ENCODE measurements around the gene MTCL1.
A peak's percentile ranks its signal among the peaks of the same experiment; 100 is the strongest.

MTCL1 gene

DNA sequence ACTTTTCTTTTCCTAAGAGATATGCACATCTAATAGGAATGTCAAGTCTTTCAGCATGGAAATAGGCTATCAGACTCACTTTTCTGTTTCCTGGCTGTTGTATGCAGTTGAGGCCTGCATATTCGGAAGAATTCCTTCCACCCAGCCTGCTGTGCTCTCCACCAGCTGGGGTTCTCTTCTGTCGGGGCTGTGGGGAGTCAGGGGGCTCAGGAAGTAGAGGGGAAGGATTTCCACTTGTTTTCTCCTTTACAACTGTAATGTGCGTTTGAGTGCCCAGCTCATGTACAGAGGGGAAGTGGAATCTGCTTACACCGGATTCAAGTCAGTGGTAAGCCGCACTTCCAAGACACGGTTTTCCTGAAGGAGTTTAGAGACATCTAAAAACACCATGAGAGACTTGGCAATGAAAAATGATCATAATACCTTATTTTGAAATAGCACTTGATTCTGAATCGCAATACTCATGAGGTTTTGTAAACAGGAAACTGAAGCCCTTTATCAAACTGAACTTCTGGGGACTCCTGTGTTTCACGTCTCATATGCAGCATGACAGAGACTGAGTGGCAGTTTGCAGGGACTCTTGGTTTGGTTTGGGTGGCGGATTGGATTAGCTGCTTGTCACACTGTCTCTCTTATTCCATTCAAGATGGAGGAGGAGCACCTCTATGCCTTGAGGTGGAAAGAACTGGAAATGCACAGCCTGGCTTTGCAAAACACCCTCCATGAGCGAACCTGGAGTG lies 90.4 kb downstream of the MTCL1 start:
- DNase-seq: peak; percentile 63

DNA sequence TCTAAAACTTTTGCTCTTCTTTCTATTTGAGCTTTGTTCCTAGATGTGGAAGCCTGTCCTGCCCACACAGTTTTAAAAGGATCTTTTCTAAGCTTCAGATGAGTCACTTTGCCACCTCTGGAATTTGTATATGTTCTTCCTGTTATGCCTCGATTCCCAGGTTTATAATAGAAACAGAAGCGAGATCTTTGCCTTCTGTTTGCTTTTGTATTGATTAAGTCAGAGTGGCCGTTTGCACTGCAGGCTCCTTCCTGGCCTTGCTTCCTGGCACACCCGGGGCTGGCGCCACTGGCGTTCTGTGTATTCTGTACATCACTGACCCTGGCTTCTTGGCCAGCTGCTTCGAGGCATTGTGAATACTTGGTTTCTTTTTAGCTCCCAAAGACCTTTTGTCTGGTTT lies 91.8 kb downstream of the MTCL1 start:
- DNase-seq: no peak

DNA sequence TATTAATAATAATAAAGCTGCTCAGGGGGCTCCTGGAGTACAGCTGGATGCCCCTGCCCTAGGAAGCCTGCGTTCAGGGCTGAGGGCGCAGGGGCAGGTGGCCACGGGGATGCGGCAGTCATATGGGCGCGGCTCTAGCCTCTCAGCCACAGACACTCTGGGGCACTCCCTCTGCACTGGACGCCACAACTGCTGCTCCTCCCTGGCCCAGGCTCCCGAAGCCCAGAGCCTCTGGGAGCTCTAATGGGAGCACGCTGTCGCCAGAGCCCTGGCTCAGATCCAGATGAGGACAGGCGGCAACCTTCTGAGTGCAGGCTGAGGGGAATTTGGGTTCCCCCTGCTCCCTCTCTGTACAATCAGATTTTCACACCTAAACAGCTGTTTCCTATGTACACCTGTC lies 93.6 kb downstream of the MTCL1 start:
- DNase-seq: peak; percentile 24

DNA sequence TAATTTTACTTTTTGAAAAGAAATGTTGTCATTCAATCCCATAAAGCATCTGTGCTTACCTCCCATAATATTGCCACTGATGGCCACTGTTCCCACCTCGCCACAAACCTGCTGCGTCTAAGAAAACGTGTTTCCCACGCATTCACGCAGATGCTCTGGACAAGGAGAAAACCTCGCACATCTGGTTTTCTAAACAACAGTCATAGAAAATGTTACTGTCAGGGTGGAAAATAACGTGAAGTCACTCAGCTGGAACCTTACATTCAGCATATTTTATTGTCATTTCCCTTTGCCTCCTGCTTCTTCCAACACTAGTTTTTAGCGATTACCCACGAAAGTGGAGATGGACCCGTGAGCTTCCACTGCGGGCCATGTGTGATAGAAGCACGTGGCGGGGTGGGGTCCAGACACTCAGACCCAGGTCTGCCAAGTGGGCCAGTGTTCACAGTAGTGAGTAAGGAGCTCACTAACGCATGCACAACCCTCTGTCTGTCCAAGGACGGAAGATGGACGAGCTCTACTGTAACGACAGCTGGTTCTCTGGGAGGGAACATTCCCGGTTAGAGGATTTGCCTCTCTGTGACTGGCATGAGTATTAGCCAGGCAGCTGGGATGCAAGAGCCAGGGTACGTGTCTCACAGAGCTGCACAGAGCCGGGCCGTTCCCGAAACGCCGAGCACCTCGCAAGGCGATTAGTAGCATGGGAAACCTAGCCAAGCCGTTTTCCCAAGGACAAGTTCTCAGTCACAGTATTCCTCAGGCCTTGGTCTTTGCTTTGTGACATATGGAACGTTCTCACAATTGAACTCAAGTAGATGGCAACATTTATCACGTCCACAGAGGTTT lies 94.5 kb downstream of the MTCL1 start:
- no peak for DNase-seq

DNA sequence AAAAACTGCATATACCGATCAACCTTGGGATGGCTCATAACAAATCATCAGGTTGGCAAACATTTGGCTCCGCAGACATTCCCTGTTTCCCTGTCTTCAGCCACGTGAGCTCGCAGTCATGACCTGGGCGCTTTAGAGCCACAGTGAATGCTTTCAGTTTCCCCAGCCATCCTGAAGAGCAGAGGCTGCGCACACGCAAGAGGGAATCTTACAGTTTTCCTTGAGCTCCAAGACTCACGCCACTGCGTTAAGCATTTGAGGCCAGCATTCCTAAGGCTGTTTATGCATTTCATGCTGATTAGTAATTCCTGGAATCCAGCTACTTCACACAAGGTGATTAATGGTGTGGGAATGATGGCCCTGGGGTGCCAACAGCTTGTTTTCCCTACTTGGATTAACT lies 95.1 kb downstream of the MTCL1 start:
- DNase-seq: no peak

DNA sequence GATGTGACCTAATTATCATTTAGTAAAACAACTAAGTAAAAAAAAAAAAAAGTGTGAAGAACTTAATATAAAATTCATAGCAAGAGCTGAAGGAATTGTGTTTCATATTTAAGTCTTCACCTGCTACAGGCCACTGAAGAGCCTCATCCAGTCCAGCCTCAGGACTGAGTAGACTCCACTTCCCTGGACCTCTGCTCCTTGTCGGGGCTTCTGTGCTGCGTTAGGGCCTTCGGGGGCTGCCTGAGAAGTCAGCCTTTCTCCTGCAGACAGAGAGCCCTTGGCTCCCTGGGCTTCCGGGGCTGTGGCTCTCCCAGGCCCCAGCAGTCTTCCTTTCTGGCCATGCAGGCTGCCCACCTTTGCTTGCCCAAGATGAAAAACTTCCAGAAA lies 95.5 kb downstream of the MTCL1 start:
- DNase-seq: no peak

DNA sequence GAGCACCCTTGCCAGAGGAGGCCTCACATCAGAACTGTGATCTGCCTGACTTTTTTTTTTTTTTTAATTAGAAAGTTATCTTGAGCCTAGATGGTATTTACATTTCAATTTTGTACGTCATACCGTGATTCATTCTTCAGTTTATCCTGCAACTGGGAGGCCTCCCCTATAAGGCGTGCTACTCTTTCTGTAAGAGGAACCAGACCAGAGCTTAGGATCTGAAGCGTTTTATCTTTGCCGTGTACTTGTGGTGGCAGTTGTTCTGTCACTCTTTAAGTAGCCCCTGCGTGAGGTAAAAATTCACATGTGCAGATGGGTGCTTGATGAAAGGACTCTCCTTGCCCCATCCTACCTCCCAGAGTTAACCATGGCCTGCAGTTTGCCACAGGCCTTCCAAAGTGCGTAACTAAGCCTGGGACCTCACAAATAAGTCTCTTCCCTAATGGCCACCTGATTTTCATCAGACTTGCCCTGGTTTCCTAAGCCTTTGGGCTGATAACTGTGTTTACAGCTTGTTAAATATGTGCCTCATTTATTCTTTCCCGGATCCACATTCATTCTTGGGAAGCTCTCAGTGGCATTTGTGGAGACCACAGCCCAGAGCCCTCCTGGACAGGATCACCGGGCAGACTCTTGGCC lies 96.0 kb downstream of the MTCL1 start:
- no peak for DNase-seq

DNA sequence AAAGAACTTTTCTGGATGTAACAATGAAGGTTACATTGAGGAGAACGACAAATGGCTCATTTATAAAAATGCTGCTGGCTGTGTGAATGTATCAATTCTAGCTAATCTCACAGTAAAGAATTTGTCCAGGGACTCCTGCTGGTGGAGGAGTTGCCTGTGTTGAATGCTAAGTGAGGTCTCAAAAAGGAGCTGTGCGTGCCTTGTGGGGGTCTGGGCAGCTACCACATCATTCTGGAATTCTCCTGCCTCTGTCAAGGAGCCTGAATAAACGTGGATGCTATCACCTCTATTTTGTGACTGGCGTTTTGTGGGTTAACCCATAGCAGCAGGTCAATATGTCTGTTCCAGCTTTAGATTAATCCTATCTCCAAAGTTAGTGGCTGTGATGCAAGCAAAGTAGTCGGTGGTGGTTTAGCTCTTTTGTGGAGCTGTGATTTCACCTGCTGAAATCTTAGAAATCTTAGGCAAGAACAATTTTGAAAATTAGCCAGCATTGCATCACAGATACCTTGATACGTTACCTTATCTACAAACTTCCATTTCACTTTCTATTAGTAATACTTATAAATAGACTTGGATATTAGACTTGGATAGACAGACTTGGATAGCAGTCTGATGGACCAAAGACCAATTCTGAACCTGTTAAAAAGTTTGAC lies 96.8 kb downstream of the MTCL1 start:
- no peak for DNase-seq

DNA sequence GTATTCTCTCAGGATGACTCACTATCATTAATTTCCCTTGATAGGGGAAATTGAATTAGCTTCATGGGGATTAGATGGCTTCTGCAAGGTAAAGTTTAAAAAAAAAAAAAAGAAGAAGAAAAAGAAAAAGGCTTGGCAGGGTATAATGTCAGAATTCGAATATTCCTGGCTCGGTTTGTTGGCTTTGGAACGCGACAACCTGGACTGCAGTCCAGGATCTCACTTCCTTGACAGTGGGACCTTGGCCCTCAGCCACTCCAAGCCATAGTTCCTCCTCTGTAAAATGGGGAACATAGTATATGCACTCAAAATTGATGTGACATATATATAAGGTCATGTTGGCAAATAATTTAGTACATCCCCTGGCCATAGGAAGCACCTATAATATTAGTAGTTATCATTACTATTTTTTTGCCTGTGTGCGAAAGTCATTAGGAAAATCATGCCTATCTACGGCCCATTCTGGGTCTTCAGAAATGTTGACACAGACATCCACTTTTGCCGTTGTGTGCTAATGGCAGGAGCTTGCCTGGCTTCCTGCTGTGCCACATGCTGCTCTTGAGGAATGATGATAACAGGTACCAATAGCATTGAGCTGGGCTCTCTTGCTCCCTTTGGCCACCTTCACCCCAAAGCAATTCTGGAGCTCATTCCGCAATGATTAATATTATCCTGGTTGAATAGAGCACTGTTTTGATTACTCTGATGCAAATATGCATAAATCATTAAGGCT lies 97.9 kb downstream of the MTCL1 start:
- no peak for DNase-seq

DNA sequence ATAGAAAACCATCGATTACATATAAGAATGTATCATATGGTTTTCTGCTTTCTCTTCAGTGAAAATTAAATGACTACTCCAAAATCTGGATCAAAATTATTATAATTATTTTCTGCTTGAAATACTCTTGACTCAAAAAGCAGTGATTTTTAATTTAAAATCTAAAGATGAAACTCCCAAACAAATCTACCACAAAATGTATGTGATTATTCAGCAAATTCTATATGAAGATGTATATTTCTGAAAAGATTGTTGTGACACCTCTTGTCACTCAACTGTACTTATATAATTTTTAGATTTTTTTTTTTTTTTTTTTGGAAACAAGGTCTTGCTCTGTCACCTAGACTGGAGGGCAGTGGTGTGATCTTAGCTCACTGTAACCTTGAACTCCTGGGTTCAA lies 98.6 kb downstream of the MTCL1 start:
- no peak for DNase-seq

DNA sequence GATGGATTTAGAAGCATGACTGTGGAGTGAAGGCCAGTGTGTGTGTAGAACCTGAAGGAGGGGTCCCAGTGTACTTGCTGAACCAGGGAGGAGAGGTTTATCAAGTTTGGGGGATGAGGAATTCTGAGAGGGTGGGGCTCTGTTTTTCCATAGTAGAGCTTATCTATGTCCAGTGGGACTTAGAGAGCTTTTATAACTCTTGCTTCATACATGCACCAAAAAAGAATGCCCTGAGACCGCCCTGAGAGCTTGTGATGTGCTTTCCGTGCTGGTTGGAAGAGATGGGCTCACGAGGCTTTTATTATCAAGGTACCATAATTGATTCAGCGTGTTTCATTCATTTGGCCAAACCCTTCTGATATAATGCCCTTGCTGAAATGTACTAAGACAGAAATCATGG lies 100.2 kb downstream of the MTCL1 start:
- DNase-seq: no peak

DNA sequence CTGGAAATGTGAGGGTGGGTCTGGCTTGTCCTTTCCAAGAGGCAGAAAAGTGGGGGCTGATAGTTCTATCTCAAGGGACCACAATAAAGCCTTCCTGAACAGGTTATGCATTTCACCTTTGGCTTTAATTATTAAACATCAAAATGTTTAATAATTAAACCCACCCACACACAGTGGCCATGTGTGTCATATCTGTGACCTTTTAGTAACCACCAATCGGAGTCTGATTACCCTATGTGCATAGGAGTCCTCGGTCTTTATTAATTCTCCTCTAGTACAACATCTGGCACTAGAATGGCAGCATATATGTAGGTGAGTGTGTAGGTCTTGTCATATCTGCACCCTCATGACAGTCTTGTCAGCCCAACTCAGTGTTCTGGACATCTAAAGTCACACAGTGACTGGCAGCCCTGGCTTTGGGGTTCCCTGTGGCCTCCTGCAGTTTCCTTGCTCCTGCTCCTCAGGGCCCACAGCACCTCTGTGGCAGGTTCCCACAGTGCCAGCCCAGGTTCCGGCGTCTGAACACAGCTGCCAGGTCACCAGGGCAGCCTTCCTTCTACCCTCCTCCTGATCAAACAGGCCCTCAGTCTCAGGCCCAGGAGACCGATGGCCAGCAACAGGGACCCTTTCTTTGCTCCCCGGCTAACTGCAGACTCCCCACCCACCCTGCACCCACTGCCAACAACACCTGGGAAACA lies 100.9 kb downstream of the MTCL1 start:
- DNase-seq: no peak

DNA sequence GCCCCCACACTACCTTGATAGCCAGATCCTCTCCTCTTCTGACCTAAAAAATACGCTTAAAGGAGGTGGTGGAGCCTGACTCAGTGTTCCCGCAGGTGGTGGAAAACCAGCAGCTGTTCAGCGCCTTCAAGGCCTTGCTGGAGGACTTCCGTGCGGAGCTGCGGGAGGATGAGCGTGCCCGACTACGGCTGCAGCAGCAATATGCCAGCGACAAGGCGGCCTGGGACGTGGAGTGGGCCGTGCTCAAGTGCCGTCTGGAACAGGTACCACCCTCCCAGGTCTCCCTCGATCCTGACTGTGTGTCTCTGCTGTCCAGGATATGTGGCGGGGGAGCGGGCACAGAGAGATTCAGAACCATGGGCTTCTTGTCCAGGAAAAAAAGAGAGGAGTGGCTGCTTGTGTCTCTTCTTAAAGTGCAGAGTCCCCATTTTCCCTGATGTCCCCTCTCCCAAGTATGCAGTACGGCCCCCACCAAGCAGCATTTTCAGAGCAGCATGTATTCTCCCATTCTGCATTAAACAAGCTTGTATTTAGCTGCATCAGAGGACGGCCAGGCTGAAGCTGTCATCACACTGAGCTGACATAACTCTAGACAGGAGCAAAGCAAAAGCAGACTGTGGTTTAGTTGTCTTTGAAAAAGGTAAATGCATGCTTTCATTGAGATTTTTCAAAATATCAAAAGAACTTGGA lies 101.6 kb downstream of the MTCL1 start:
- DNase-seq: no peak

DNA sequence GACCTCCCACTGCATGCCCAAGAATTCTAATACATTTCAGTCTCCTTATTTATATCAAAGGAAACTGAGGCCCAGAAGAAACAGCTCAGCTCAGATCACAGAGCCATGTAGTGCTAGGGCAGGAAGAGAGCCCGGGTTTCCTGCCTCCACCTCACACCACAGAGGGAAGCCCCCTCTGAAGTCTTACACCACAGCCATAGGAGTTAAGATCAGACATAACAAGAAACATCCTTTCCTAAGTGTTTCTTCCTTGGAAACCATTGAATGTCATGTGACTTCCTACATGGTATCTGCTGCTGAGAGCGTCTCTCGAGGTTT lies 102.1 kb downstream of the MTCL1 start:
- DNase-seq: no peak

DNA sequence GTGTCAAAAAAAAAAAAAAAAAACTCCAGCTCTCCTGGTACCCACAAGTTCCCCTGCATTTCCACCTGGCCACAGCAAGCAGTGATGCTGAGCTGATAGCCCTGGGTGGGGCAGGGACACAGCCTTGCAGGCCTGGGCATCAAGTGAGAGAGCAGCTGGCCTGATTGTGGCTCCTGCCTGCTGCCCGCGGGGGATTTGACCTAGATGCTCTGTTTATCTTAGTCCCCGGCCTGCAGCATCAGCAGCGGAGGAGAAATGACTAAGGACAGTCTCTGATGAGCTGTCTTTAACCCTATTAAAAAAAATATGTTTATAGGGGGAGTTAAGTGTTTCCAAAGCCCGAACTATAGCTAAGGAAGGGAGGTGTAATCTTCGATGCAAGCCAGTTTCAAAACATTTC lies 102.6 kb downstream of the MTCL1 start:
- DNase-seq: no peak

DNA sequence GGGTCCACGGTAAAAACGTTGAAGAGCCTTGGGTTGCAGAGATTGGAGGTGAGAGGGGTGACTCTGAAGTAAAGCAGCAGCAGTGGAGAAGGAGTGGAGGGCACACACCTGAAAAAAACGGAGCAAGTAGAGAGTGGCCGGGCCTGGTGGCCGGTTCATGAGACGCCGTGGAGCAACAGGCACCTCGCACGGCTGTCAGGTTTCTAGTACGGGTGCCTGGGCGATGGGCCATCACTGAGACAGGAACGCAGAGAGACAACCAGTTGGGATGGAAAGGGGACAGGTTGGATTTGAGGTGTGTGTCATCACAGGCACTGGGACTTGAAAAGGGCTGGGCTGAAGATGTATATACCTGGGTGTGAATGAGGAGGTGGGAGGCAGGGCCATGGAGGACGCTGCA lies 104.2 kb downstream of the MTCL1 start:
- no peak for DNase-seq

DNA sequence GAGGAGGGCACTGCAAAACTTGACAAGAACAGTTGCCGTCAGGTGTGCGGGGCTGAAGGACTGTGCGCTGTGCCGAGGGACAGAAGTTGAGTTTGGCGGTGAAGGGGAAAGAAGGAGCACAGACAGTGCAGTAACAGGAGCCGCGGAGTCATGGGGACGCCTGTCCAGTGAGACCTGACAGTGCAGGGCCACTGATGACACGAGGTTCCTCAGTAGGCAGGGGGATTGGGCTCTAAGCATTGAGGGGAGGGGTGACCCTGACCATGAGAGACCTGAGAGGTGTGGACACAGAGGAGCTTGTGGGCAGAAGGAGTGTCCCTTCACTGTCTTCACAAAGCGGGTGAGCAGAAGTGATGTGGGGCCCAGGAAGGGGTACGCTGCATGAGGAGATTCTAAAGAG lies 104.8 kb downstream of the MTCL1 start:
- no peak for DNase-seq

DNA sequence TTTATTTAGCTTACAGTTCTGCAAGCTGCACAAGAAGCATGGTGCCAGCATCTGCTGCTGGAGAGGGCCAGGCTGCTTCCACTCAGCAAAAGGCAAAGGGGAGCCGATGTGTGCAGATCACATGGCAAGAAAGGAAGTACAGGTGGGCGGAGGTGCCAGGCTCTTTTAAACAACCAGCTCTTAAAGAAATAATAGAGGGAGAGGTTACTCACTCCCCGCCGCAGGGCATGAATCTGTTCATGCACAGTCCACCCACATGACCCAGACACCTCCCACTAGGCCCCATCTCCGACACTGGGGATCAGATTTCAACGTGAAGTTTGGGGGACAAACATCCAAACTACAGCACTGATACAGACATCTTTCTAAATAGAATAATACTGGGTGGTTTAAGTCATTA lies 105.8 kb downstream of the MTCL1 start:
- DNase-seq: no peak

DNA sequence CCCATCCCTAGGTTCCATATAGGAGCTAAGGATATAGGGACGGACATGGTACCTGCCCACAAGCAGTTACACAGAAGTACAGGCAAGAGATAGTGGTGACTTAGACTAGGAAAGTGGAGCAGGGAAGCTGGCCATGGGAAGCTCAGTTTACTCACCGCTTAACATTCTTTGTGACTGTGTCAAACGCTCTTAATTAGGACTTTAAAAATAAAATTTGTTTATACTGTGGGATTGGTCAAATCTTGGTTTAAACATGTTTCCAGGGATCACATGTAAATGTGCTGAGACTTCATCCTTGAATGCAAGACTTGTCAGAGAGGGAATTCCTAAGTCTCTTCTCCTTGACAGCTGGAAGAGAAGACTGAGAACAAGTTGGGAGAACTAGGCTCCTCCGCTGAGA lies 107.3 kb downstream of the MTCL1 start:
- DNase-seq: no peak

DNA sequence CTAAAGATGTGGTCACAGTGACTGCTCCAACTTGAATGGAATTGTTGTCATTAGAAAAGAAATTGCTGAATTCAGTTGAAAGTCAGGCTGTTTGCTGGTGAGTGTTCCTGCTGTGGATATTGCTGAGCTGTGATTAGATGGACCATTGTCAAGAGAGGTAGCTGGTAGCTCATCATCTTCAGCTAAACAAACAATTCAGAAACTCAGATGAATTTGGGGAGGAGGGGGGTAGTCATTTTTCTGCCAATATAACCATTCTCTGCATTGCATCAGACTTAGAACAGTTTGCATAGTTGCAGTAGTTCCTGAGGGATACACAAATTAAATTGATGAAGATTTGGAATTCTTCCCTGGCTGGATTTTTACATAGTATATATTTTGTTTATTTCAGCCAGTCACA lies 108.3 kb downstream of the MTCL1 start:
- DNase-seq: no peak

DNA sequence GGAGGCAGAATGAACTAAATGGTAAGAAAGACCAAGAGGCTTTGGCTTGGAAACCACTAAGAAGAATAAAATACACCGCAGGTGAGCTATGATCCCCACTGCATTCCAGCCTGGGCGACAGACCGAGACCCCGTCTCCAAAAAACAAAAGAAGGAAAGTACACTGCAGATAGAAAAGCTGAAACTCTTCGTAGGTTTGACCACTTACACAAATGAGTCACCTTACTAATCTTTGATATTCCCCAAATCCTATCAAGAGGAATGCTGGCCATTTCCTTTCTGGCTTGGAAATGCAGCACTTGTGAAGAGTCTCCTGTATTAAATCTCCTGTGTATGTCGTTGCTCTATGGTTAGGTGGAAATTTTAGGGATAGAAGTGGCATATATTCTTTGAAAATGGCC lies 108.8 kb downstream of the MTCL1 start:
- DNase-seq: no peak

DNA sequence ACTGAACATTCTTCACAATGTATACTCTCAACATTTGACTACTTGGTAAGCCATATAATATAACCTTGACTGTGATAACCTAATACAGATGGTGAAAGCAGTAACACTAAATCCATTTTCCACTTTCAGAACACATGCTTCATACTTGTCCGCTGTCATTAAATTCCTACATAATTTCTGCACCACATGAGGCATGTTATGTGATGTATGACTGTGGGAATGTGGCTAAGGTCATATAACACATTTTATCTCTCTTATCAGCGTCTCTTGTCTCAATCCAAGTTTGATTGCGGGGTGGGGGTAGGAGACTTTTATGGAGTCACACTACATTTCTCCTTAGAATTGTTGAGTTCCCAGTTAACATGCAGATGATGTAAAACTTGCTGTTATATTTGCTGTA lies 110.9 kb downstream of the MTCL1 start:
- DNase-seq: no peak

Measured in hematopoietic multipotent progenitor cell treated with erythropoietin and hydrocortisone succinate and interleukin-3 and kit ligand, for 8 days (in vitro differentiated cells).